Posterior cingulate gyrus (tissue), 11 donors: ENCODE measurements around the gene CAPN8.
"Not testable (repeated sequence)": the region's sequence is repeated elsewhere in the genome, so short reads cannot be mapped to it uniquely, and the experiment has no call there.

Experiments used
- DNase-seq, 10 donors: peaks; one replicate each; pipeline versions ENCODE4 v3.0.0 to v3.0.0-alpha.2; 2020 to 2021; ENCODE audit warnings: mixed read lengths in 3 of 10
- intact Hi-C: fragments of 100-400 bp; cut with DNase I; formaldehyde crosslinking; loops from one replicate; pipeline ENCODE4 v1.15.1; 2023

Gene CAPN8

DNA sequence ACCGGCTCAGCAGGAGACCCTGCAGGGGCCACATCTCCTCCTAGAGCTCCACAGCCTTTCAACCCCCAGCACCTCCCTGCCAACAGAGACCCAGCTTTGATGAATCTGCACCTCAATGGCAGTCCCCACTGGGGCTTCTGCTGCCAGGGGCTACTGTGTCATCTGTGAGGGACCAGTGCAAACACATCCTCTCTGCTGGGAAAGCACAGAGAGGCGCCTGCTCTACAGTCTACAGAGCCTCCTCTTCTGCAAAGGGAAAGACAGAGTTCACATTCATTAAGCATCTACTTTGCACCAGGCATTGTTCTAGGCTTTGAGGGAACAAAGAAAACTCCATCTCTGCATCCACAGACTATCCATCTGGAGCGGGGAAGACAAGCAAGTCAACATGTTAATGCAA, 125.8 kb downstream of the CAPN8 start:
- intact Hi-C loops: no loop called here
- no peak for DNase-seq

DNA sequence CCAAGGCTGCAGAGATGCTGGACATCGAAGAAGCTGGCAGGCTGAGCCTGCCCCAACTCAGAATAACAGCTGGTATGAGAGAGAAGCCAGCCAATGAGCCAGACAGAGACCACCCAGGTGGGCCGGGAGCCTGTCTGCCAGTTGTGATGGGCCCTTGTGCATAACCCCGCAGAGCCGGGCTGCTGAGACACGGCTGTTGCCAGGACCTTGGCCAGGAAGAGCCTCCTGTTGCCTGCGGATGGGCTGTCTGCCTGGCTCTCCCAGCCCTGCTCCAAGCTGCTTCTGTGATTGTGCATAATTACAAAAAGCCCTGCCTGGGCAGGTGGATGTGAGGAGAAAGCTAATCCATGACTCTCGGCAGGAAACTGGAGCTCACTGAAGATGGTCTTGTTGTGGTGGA, 126.5 kb downstream of the CAPN8 start:
- no peak for DNase-seq
- intact Hi-C loops: no loop called here

DNA sequence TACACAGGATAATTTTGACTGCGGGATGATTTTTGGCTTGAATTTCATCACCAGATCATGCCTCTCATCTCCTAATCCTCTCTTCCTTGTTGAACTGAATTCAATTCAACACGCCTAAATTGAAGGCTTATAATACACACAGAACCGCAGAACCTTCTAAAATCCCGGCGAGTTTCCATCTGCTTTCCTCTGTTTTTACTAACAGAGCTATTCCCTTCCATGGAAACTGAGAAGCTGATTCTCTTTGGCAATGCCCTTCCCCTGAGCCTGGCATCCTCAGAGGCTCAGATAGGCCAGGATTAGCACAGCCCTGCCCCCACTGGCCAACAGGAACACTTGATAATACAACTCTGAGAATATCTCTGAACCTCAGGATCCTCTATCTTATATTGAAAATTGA, 130.2 kb downstream of the CAPN8 start:
- DNase-seq: no peak
- intact Hi-C loops: no loop called here

DNA sequence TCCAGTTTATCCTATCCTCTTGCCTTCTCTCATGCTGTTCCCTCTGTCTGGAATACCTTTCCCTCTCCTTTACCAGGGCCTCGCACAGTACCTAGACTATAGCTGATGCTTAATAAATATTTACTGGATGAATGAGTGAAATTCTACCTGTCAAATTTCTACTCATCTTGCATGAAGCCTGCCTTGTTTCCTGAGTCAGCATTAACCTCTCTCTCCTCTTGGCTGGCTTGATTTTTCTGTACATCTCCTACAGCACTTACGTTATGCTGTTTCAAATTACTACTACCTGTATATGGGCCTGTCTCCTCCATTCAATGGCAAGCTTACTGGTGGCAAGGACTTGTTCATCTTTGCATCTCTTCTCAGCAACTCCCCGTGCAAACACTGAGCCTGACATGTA, 130.8 kb downstream of the CAPN8 start:
- DNase-seq: no peak
- intact Hi-C loops: no loop called here

DNA sequence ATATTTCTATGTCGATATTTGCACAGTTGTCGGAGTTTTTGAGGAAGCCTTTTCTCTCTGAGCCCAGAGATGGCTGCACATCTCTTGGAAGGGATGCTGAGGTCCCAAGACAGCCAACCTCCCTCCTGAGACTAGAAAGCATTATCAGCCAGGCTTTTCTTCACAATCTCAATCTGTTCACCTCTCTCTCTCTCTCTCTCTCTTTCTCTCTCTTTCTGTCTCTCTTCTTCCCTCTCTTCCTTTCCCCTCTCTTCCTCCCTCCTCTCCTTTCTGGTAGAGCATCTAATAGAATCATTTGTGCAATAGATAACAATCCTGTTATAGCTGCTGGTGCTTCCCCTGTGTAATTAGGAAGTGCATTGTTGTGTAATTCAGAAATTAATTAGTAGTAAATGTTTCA, 131.8 kb downstream of the CAPN8 start:
- no peak for DNase-seq
- intact Hi-C loops: no loop called here

DNA sequence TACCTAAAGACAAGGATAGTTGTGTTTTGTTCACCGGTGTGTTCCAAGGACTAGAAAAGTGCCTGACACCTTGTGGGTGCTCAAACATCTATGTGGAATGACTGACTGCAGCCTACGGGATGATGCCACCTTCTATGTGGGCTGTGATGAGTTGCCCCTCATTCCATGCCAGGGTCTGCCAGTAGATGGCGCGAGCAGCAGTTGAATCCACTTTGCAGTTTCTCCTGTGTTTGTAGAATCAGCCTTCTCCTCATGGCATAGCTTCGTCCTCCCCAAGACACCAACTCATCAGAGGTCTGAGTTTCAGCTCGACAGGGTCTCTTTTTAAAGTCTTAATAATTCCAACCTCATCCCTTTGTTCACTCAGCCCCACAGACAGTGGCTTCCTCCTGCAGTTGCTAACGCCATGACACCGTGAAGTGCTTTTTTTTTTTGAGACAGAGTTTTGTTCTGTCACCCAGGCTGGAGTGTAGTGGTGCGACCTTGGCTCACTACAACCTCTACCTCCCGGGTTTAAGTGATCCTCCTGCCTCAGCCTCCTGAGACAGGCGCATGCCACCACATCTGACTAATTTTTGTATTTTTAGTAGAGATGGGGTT, 133.7 kb downstream of the CAPN8 start:
- intact Hi-C loops: no loop called here
- peak in 6 of 10 donors; percentile 47 to 83 (median 61) for DNase-seq

DNA sequence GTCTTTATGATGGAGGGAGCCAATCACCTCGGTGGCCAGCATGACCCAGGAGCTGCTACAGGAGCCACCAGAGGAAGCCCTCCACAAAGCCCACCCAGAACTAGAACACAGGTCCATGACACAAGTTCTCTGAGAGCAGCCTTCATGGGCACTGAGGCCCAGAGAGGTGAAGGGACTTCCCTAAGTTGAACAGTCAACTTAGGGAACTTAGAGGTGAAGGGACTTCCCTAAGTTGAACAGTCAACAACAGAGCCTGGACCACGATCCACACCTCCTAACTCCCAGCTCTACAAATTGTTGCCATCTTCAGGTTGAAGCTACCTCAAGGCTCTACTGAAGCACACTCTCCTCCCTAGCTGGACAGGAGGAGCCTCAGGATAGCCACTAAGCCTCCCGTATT, 139.5 kb downstream of the CAPN8 start:
- intact Hi-C loops: no loop called here

DNA sequence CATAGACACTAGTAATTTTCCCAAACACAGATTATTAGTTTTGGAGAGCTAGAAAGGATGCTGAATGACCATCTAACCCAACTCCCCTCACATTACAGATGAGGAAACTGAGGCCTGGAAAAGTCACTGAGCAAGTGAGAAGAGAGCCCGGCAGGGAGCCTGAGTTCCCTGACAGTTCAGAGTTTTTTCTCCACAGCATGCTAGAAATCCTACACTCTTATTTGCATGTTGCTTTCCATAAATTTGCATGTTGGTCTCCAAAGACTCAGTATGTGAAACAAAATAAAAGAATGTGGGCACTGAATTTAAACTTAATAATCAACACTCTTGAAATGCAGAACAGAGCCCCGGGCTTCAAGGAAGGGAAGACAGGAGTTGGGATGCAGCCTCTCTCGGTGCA, 140.0 kb downstream of the CAPN8 start:
- DNase-seq: no peak
- intact Hi-C loops: no loop called here

More for the DNA sequence above, 139.5 kb downstream of the CAPN8 start:
- no peak for DNase-seq

DNA sequence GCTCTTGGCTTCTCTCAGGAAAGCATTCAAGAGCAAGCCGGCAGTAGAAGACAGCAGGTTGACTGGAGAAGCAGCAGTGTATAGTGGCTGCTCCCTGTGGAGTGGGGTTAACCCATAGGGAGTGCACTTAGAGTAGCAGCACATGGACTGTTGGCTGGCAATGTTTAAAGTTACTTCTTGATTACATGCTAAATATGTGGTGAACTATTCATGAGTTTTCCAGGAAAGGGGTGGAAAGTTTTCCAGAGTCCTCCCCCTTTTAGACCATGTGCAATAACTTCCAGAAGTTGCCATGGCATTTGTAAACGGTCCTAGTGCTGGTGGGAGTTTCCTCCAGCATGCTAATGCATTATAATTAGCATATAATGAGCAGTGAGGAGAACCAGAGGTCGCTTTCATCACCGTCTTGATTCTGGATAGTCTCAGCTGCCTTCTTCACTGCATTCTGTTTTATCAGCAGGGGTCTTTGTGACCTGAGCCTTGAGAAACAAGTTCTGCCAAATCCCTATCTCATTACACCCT, 140.5 kb downstream of the CAPN8 start:
- DNase-seq: no peak
- intact Hi-C loops: no loop called here

DNA sequence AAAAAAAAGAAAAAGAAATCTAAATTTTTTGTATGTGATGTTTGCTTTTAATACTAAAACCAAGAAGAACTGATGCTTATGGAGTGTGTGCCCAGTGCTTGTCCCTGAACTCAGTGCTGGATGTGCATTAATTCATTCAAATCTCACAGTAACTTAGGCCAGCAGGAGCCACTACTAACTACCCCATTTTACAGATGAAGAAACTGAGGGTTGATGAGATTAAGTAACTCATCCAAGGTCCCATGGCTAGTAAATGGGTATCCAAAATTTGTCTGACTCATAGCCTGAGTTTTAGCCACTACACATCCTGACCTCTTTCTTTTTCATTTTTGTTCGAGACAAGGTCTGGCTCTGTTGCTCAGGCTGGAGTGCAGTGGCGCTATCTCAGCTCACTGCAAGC, 144.4 kb downstream of the CAPN8 start:
- intact Hi-C loops: no loop called here
- DNase-seq: no peak

DNA sequence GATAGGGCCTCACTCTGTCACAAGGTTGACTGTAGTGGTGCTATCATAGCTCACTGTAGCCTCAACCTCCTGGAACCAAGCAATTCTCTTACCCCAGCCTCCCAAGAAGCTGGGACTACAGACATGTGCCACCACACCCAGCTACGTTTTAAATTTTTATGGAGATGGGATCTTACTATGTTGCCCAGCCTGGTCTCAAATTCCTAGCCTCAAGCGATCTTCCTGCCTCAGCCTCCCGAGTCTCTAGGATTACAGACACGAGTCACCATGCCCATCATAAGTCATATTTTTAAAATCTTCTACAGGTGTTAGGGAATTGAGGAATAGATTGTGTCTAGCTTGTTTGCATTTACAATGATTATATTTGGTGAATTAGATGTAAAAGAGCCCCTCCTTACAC, 145.3 kb downstream of the CAPN8 start:
- DNase-seq: no peak
- intact Hi-C loops: no loop called here

DNA sequence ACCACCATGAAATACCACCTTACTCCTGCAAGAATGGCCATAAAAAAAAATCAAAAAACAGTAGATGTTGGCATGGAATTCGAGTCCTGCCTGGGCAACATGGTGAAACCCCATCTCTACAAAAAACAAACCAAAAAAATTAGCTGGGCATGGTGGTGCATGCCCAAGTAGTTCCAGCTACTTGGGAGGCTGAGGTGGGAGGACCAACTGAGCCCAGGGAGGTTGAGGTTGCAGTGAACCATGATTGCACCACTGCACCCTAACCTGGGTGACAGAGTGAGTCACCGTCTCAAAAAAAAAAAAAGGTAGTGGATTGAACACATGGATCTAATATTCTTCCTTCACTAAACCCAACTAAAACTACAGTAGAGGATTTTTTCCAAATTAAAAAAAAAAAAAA, 146.4 kb downstream of the CAPN8 start:
- intact Hi-C loops: no loop called here
- DNase-seq: no peak

DNA sequence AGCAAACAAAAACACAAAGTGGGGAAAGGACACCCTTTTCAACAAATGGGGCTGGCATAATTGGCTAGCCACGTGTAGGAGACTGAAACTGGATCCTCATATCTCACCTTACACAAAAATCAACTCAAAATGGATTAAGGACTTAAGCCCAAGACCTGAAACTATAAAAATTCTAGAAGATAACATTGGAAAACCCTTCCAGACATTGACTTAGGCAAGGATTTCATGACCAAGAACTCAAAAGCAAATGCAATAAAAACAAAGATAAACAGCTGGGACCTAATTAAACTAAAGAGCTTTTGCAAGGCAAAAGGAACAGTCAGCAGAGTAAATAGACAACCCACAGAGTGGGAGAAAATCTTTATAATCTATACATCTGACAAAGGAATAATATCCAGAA, 146.9 kb downstream of the CAPN8 start:
- DNase-seq, intact Hi-C loops: not testable (repeated sequence)

DNA sequence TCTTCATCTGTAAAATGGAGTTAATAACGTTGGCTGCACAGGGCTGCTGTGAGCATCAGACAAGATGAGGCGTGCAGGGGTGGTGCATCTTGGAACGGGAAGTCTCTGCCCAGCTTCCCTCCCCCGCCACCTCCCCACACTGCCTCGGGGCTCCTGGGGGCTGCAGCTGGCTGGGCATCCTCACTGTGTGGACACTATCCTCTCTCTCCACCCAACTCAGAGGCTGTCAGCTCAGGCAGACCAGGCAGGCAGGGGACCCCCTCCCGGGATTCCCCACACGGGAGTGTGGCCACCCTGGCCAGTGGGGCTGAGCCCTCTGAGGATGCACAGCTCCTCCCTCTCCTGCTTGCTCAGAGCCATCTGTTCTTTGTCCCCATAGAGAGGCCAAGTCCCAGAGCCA, 149.6 kb downstream of the CAPN8 start:
- intact Hi-C loops: no loop called here
- DNase-seq: peak in 1 of 10 donors; percentile 51

DNA sequence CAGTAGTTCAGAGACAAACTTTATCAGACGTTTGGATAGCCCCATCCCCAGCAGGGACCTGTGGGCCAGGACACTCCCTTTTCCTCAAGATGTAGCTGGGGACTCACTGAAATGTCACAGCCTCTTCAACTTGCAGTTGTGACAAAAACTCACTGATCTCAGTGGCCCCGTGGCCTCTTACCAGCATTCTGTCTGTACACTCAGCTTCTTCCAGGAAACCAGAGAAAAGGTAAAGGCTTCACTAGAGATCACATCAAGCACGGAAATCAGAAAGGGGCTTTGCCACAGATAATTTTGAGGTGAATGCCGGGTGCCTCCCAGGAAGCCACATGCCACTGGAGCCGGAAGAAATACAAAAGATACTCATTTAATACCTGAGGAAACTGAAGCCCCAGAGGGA, 150.1 kb downstream of the CAPN8 start:
- intact Hi-C loops: no loop called here
- DNase-seq: peak in 1 of 10 donors; percentile 10

DNA sequence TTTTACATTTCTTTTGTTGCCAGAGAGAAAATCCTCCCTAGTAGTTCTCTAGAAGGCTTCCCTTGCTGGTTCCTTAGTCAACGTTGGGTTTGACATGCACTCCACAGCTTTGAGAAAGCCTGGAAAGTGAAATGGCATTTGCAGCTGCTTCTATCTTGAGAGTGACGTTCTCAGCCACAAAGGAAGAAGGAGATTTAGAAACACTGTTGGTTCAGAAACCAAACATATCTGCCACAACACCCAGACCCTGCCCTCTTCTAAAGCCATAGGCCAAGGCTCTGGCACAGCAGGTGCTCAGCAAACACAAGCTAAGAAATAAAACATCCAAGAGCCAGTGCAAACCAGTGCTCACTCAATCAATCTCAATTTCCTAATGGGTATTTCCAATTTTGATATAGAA, 150.9 kb downstream of the CAPN8 start:
- intact Hi-C loops: no loop called here
- DNase-seq: no peak

DNA sequence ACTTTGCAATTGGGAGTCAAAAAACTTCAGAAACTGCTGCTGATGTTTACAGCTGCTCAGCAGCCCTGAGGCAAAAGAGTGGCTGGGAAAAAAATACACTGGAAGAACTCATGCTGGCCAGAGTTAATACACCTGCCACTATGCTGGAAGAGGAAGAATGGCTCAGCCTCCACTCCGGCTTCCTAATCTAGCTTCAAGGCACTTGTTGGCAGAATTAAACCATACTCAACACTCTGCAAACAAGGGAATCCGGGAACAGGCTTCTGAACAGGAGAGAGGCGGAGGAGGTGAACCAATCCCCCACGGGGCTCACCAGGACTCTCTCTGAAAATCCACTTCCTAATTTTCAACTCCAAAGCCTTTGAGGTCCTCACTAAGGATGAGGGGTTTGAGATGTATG, 152.2 kb downstream of the CAPN8 start:
- peak in 1 of 10 donors; percentile 9 for DNase-seq
- intact Hi-C loops: no loop called here

DNA sequence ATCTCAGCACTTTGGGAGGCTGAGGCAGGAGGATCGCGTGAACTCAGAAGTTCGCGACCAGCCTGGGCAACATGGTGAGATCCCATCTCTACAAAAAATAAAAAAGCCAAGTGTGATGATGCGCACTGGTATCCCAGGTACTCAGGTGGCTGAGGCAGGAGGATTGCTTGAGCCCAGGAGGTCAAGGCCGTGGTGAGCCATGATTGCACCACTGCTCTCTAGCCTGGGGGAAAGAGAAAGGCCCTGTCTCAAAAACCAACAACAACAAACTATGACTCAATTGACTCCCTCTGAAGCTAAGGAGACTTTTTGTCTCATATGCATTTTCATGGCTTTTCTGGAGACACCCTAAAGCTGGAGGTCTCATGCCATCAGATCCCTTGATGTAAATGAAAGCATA, 153.4 kb downstream of the CAPN8 start:
- intact Hi-C loops: no loop called here

DNA sequence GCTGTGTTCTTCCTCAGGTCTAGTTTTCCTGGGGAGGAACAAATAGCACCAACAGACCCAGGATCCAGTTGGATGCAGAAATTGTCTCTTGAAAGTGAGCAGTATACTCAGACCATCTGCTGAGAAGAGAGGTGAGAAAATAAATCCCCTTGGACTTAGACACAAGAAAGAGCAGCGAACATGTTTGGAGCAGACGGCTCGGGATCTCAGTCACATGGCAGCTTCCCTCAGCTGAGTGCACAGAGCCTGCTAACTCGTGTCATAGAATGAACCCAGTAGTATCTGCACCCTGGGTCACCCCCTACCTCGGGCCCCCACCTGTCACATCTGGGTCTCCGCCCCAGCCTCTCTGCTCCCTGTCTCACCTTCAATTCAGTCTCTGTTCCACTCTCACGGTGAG, 156.7 kb downstream of the CAPN8 start:
- peak in 5 of 10 donors; percentile 13 to 89 (median 77) for DNase-seq
- intact Hi-C loops: no loop called here

More for the DNA sequence above, 153.4 kb downstream of the CAPN8 start:
- no peak for DNase-seq

DNA sequence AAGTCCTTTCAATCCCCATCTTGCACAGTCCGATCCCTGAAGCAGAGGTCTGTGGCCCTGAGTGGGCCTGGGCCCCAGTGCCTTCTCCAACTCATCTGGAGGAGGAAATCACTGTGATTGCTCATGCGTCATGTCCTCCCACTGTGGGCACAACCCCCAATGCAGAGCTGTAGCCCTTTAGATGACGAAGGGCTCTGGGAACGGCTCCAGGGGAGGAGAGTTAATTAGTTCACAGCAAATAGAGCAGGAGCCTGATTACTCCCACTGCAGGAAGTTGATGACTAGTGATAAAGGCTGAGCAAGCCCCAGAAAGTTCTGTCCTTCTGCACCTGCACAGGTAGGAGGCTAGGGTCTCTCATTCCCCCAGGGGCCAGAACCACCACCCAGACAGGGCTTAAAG, 160.8 kb downstream of the CAPN8 start:
- intact Hi-C loops: no loop called here
- peak in 3 of 10 donors; percentile 22 to 80 (median 42) for DNase-seq

DNA sequence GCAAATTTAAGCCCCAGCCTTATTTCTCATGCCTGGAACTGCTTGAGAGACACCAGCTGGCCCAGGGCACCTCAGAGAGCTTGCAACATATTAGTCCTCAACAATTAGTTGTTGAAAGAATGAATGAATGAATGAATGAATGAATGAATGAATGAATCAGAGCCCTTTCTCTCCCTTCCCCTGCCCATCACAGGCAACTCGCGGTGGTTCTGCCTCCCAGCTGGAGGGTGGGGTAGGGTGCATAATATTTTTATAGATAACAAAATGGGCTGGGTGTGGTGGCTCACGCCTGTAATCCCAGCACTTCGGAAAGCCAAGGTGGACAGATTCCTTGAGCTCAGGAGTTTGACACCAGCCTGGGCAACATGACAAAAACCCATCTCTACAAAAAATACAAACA, 162.2 kb downstream of the CAPN8 start:
- intact Hi-C loops: no loop called here

DNA sequence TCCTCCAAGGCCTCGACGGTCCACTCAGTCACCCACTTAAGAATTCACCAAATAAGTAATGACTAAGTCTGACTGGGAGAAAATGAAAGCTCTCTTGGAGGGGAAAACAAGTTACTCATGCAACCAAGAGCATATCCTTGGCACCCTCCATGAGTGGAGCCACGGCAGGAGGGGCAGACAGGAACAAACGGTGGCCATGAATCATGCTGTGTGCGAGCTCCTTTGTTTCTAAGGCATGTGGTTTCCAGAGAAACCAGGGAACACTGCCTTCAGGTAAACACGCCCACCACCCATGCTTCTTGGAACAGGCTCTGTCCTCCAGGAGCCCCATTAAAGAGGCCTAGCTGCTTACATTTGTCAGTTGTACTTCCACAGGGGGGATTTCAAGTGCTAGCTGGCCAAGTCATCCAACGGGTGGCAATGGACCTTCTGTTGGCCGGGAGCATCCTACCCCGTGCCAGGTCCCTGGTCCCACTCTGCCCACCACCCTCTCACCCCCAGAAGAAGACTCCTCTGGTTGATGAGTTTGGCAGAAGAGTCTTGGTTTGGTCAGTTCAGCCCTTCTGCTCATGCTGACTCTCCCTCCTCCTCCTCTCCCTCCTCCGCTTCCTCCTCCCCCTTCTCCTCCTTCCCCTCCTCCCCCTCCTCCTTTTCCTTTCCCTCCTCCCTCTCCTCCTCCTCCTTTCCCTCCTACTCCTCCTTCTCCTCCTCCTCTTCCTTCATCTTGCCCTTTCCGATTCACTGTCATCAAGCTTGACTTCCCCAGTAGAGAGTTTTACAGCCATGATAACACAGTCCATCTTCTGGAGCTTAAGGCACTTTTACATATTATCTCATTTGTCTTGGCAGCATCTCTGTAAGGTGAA, 164.7 kb downstream of the CAPN8 start:
- peak in 5 of 10 donors; percentile 20 to 84 (median 62) for DNase-seq
- intact Hi-C loops: no loop called here

More for the DNA sequence above, 162.2 kb downstream of the CAPN8 start:
- peak in 1 of 10 donors; percentile 20 for DNase-seq
